H1 (cell line): ENCODE data around the gene NALF2. TPM values are rescaled to one million over a fixed set of nuclear protein-coding genes. Genes with fewer than 3 reads are reported as not detected.

Experiments used
- CTCF ChIA-PET: fragments of 300-600 bp; sonication (Branson Sonifier 250); formaldehyde crosslinking; loops from one replicate; lab custom pipeline; 2021; ENCODE audit not compliant: partially characterized antibody; lab: Charles Lee
- POLR2A ChIA-PET: fragments of 300-600 bp; sonication (Branson Sonifier 250); formaldehyde crosslinking; loops from one replicate; lab custom pipeline; 2021; ENCODE audit warnings: inconsistent platforms; ENCODE audit not compliant: partially characterized antibody; lab: Charles Lee
- DNase-seq, 2 experiments: peaks; one replicate each; pipeline versions ENCODE4 v3.0.0 to v3.0.0-alpha.2; 2010 to 2022; ENCODE audit warnings: low spot score in 2 of 2, low read depth in 1 of 2, mixed read lengths in 1 of 2
- FAIRE-seq: peaks from 2 replicates; lab custom pipeline; 2011; peaks lifted over from hg19 to GRCh38; lab: Jason Lieb, UNC
- H2AFZ ChIP-seq: 2 replicates; pipeline ENCODE4 v1.8.1; 2012; ENCODE audit warnings: low read length, inconsistent platforms
- H2AK5ac ChIP-seq: 2 replicates; pipeline ENCODE4 v1.6.1; 2013; ENCODE audit warnings: low read depth, low read length
- H2BK120ac ChIP-seq: replicated peaks from 2 replicates; pipeline ENCODE3; 2013; ENCODE audit warnings: low read depth, low read length, inconsistent platforms
- H2BK12ac ChIP-seq: 2 replicates; pipeline ENCODE4 v1.6.1; 2013; ENCODE audit warnings: low read depth, low read length
- H2BK15ac ChIP-seq: 2 replicates; pipeline ENCODE4 v1.6.1; 2013; ENCODE audit warnings: low read length
- H2BK20ac ChIP-seq: 2 replicates; pipeline ENCODE4 v1.6.1; 2013; ENCODE audit warnings: low read length
- H2BK5ac ChIP-seq: 2 replicates; pipeline ENCODE4 v1.6.1; 2013; ENCODE audit warnings: low read depth, low read length
- H3K14ac ChIP-seq: 2 replicates; pipeline ENCODE4 v1.6.1; 2013; ENCODE audit warnings: inconsistent platforms; ENCODE audit not compliant: insufficient read length
- H3K18ac ChIP-seq: 2 replicates; pipeline ENCODE4 v1.6.1; 2013; ENCODE audit warnings: low read length; ENCODE audit errors: extremely low read depth
- H3K23ac ChIP-seq: 2 replicates; pipeline ENCODE4 v1.6.1; 2013; ENCODE audit warnings: inconsistent platforms; ENCODE audit not compliant: insufficient read length
- H3K23me2 ChIP-seq: 2 replicates; pipeline ENCODE4 v1.6.1; 2013; ENCODE audit warnings: low read depth, low read length
- H3K27ac ChIP-seq: 2 replicates; pipeline ENCODE4 v1.6.1; 2011; ENCODE audit warnings: low read depth, low read length, inconsistent platforms
- H3K27me3 ChIP-seq, 4 experiments: replicated peaks in 1 of 4; 1 replicate in 1 of 4; 2 replicates in 3 of 4; pipeline versions ENCODE4 v1.6.1 to v1.8.1; 2011 to 2013; ENCODE audit warnings: low read length in 3 of 4, mild to moderate bottlenecking in 3 of 4, inconsistent platforms in 2 of 4, mixed read lengths in 2 of 4, moderate library complexity in 1 of 4; ENCODE audit not compliant: control insufficient read depth in 3 of 4, insufficient read depth in 3 of 4; ENCODE audit errors: extremely low read depth in 1 of 4
- H3K36me3 ChIP-seq, 4 experiments: 2 replicates each; pipeline versions ENCODE4 v1.6.1 to v1.8.1; 2011 to 2013; ENCODE audit warnings: mild to moderate bottlenecking in 4 of 4, low read length in 3 of 4, moderate library complexity in 2 of 4, control low read depth in 1 of 4, inconsistent platforms in 1 of 4; ENCODE audit not compliant: insufficient read depth in 4 of 4, control insufficient read depth in 2 of 4
- H3K4ac ChIP-seq: replicated peaks from 2 replicates; pipeline ENCODE3; 2013; ENCODE audit warnings: low read length, low read depth, mixed read lengths, inconsistent platforms; ENCODE audit not compliant: insufficient read length
- H3K4me1 ChIP-seq, 4 experiments: replicated peaks in 1 of 4; 1 replicate in 1 of 4; 2 replicates in 3 of 4; pipeline versions ENCODE4 v1.6.1 to v1.8.1; 2011 to 2013; ENCODE audit warnings: low read length in 3 of 4, inconsistent platforms in 2 of 4, mixed read lengths in 1 of 4; ENCODE audit not compliant: insufficient read depth in 4 of 4, control insufficient read depth in 3 of 4
- H3K4me2 ChIP-seq, 2 experiments: 2 replicates each; pipeline versions ENCODE4 v1.6.1 to v1.8.1; 2011 to 2013; ENCODE audit warnings: low read depth in 2 of 2, low read length in 2 of 2, control low read depth in 1 of 2, inconsistent platforms in 1 of 2, mild to moderate bottlenecking in 1 of 2; ENCODE audit not compliant: insufficient read depth in 1 of 2
- H3K4me3 ChIP-seq, 4 experiments: fragments of 200-600, 300-600 bp in 1 of 4; sonication (generic), shearing (Covaris generic), sonication (Bioruptor Twin) in 1 of 4; 2 replicates each; pipeline versions ENCODE4 v1.5.1 to v1.8.1; 2011 to 2016; ENCODE audit warnings: low read length in 4 of 4, low read depth in 3 of 4, control low read depth in 2 of 4, inconsistent platforms in 2 of 4, mild to moderate bottlenecking in 2 of 4, mixed read lengths in 1 of 4, moderate library complexity in 1 of 4; ENCODE audit not compliant: insufficient read depth in 2 of 4; ENCODE audit errors: extremely low read depth in 1 of 4
- H3K56ac ChIP-seq: replicated peaks from 2 replicates; pipeline ENCODE3; 2013; ENCODE audit warnings: low read depth, mild to moderate bottlenecking, mixed read lengths, low read length, inconsistent platforms; ENCODE audit not compliant: insufficient read length
- H3K79me1 ChIP-seq: 2 replicates; pipeline ENCODE4 v1.6.1; 2013; ENCODE audit warnings: low read depth, low read length, control low read depth
- H3K79me2 ChIP-seq, 2 experiments: 2 replicates each; pipeline versions ENCODE4 v1.6.1 to v1.8.1; 2012 to 2013; ENCODE audit warnings: low read length in 2 of 2, mild to moderate bottlenecking in 2 of 2, inconsistent platforms in 1 of 2; ENCODE audit not compliant: insufficient read depth in 2 of 2, control insufficient read depth in 1 of 2
- H3K9ac ChIP-seq, 4 experiments: replicated peaks in 1 of 4; 1 replicate in 1 of 4; 2 replicates in 3 of 4; pipeline versions ENCODE4 v1.6.1 to v1.8.1; 2011 to 2013; ENCODE audit warnings: low read depth in 3 of 4, low read length in 3 of 4, control low read depth in 2 of 4, mild to moderate bottlenecking in 2 of 4, moderate library complexity in 2 of 4, inconsistent platforms in 1 of 4; ENCODE audit errors: extremely low read depth in 1 of 4
- H3K9me3 ChIP-seq, 2 experiments: 2 replicates each; pipeline versions ENCODE4 v1.6.1 to v1.8.1; 2012 to 2013; ENCODE audit warnings: mild to moderate bottlenecking in 2 of 2, moderate library complexity in 2 of 2, control low read depth in 1 of 2, inconsistent platforms in 1 of 2, low read depth in 1 of 2, low read length in 1 of 2, mixed read lengths in 1 of 2; ENCODE audit not compliant: insufficient read depth in 2 of 2
- H4K20me1 ChIP-seq, 2 experiments: replicated peaks in 1 of 2; 2 replicates each; pipeline versions ENCODE3 to v1.8.1; 2011 to 2013; ENCODE audit warnings: inconsistent platforms in 2 of 2, low read length in 2 of 2, mild to moderate bottlenecking in 1 of 2; ENCODE audit not compliant: insufficient read depth in 2 of 2, control insufficient read depth in 1 of 2
- H4K5ac ChIP-seq: 2 replicates; pipeline ENCODE4 v1.6.1; 2013; ENCODE audit warnings: low read length, low read depth, mixed read lengths, inconsistent platforms; ENCODE audit not compliant: insufficient read length
- H4K8ac ChIP-seq: 2 replicates; pipeline ENCODE4 v1.8.0; 2013; ENCODE audit warnings: mild to moderate bottlenecking, moderate library complexity, low read length, inconsistent platforms; ENCODE audit not compliant: insufficient read depth; ENCODE audit errors: extremely low read depth
- H4K91ac ChIP-seq: replicated peaks from 2 replicates; pipeline ENCODE3; 2013; ENCODE audit warnings: low read length, mixed read lengths, inconsistent platforms; ENCODE audit not compliant: insufficient read length
- CBX8 ChIP-seq: fragments of 300-800, 300-1000 bp; sonication (generic); IDR thresholded peaks from 2 replicates; pipeline ENCODE4 v1.7.1; 2016; ENCODE audit warnings: low read depth, low read length, borderline replicate concordance
- FOSL1 ChIP-seq: IDR thresholded peaks from 2 replicates; pipeline ENCODE4 v1.6.1; 2011; ENCODE audit warnings: mild to moderate bottlenecking, low read depth, low read length, moderate library complexity; ENCODE audit not compliant: insufficient read depth
- HDAC2 ChIP-seq, 2 experiments: fragments of 300-600 bp in 1 of 2; sonication (generic) in 1 of 2; IDR thresholded peaks; 2 replicates each; pipeline ENCODE4 v1.6.1; 2011 to 2012; ENCODE audit warnings: low read depth in 2 of 2, low read length in 2 of 2, mild to moderate bottlenecking in 2 of 2, moderate library complexity in 2 of 2, borderline replicate concordance in 1 of 2, inconsistent platforms in 1 of 2
- MAFK ChIP-seq: IDR thresholded peaks from 2 replicates; pipeline ENCODE4 v1.6.1; 2012; ENCODE audit warnings: low read depth, mild to moderate bottlenecking, improper control_type of control experiment, low read length
- NANOG ChIP-seq: IDR thresholded peaks from 2 replicates; pipeline ENCODE4 v1.6.1; 2011; ENCODE audit warnings: low read length, low read depth, mild to moderate bottlenecking, inconsistent platforms; ENCODE audit not compliant: insufficient read depth, poor library complexity, severe bottlenecking
- RBBP5 ChIP-seq: IDR thresholded peaks from 2 replicates; pipeline ENCODE4 v1.7.1; 2012; ENCODE audit warnings: low read depth, mild to moderate bottlenecking, inconsistent platforms, low read length, moderate library complexity, borderline replicate concordance
- RFX5 ChIP-seq: IDR thresholded peaks from 2 replicates; pipeline ENCODE4 v1.6.1; 2011; ENCODE audit warnings: low read depth, low read length, improper control_type of control experiment, borderline replicate concordance
- SIN3A ChIP-seq, 2 experiments: IDR thresholded peaks in 1 of 2; conservative IDR thresholded peaks in 1 of 2; 2 replicates each; pipeline ENCODE4 v1.6.1; 2011 to 2012; ENCODE audit warnings: low read length in 2 of 2, improper control_type of control experiment in 1 of 2, low read depth in 1 of 2, mild to moderate bottlenecking in 1 of 2
- SIX5 ChIP-seq: IDR thresholded peaks from 2 replicates; pipeline ENCODE4 v1.6.1; 2011; ENCODE audit warnings: mild to moderate bottlenecking, low read depth, low read length
- SP2 ChIP-seq: IDR thresholded peaks from 2 replicates; pipeline ENCODE4 v1.6.1; 2012; ENCODE audit warnings: mild to moderate bottlenecking, low read length, inconsistent platforms
- TBP ChIP-seq: IDR thresholded peaks from 2 replicates; pipeline ENCODE4 v1.6.1; 2011; ENCODE audit warnings: low read depth, low read length, improper control_type of control experiment
- YY1 ChIP-seq: IDR thresholded peaks from 2 replicates; pipeline ENCODE4 v1.6.1; 2011; ENCODE audit warnings: low read depth, mild to moderate bottlenecking, low read length
- WGBS, 2 experiments: shearing (Covaris generic) in 1 of 2; methylation state at CpG; one replicate each; pipeline versions ENCODE4 v1.1.6 to v1.1.7; 2013 to 2015; ENCODE audit warnings: low lambda C conversion rate in 2 of 2, mixed read lengths in 2 of 2, inconsistent platforms in 1 of 2, low coverage in 1 of 2, missing lambda C conversion rate in 1 of 2; ENCODE audit not compliant: insufficient replicate concordance in 2 of 2, insufficient coverage in 1 of 2, insufficient read length in 1 of 2; ENCODE audit errors: extremely low coverage in 1 of 2, missing lambda C conversion rate in 1 of 2; 5-methylcytosine and 5-hydroxymethylcytosine counted together
- polyA plus RNA-seq, 7 experiments: library from polyadenylated mRNA; depleted of rRNA in 3 of 7; stranded (reverse) in 5 of 7; unstranded in 2 of 7; fragments of >200 nt in 5 of 7; fragments of 200-250 nt in 2 of 7; gene quantifications; 1 replicate in 5 of 7; 2 replicates in 1 of 7; 4 replicates in 1 of 7; pipeline versions ENCODE4 v1.2.1 to v1.2.3, GENCODE V29; 2011 to 2013; ENCODE audit warnings: missing spikeins in 2 of 7, mixed read lengths in 2 of 7
- total RNA-seq: library from RNA; stranded (reverse); fragmentation: NEBNext Ultra II Directional; extraction: Animal tissue kit (Norgen Biotek cat#: 25700); gene quantifications from 2 replicates; pipeline ENCODE4 v1.2.1, GENCODE V29; 2021
- TF ChIP-seq, protein P1 (sequence below): IDR thresholded peaks from 2 replicates; pipeline ENCODE4 v1.6.1; 2011; ENCODE audit warnings: low read depth, mild to moderate bottlenecking, low read length; ENCODE audit not compliant: insufficient read depth

The NALF2 gene
- total and polyA plus RNA-seq, 2 of the 8 experiments (the other 6 are each of a cell fraction or from before 2014, with no cell fraction given) = 7.5 to 15.6 TPM

DNA sequence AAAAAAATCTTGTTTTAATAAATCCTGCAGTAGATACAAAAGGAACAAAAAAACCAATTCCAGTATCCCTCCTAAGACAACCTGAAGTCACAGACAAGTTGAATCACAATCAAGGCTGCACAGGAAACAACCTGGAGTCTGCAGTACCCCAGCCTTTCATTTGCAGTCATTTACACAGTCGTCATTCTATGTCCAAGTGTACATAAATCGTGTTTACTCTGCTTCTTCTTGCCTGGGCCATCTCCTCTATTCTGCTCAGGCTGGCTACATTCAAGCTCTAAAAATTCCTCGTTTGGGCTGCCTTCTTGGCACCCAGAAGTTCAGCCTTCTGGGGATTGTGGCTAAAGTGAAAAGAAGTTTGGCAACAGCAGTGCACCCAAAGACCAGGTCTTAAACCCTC, 37.8 kb downstream of the NALF2 start:
- Histone ChIP-seq H3K79me2 (no peaks in the 10 kb centered on the region), H4K91ac (no peak overlapping the region), H3K27me3 (no peaks in the 10 kb centered on the region; a peak in 1 of 7 replicates), H2BK120ac (no peak overlapping the region), H3K27ac (no peak overlapping the region), H3K4ac (no peak overlapping the region), H3K14ac (no peak overlapping the region), H4K20me1 (no peaks in the 10 kb centered on the region), H3K36me3 (no peaks in the 10 kb centered on the region), H3K79me1 (no peaks in the 10 kb centered on the region), H2BK15ac (no peak overlapping the region), H3K4me2 (no peak overlapping the region), H3K4me3 (no peak overlapping the region), H4K5ac (no peak overlapping the region), H2AK5ac (no peak overlapping the region), H2BK12ac (no peak overlapping the region), H2AFZ (no peak overlapping the region), H3K4me1 (peaks cover 0 to 5% (median under 1%) of the 10 kb centered on the region in 4 experiments; a peak in 2 of 7 replicates), H3K23ac (no peak overlapping the region), H3K56ac (no peak overlapping the region), H3K23me2 (no peaks in the 10 kb centered on the region; the same call in 1 of the 2 replicates), H3K9ac (no peak overlapping the region), H3K9me3 (no peaks in the 10 kb centered on the region), H4K8ac (no peak overlapping the region; the same call in 1 of the 2 replicates), H2BK20ac (no peak overlapping the region), H3K18ac (no peak overlapping the region), H2BK5ac (no peak overlapping the region)
- CTCF ChIA-PET = interaction anchor here (0.9 to 2.5 kb wide), 3 partner anchors 49 to 555 kb away, joined by 3 to 8 read pairs (median 7); no protein-coding TSS in a partner anchor
- DNase-seq (no peak), FAIRE-seq (no peak)
- POLR2A ChIA-PET = no interaction called here
- 52% methylated on average over 3 of the region's 3 CpGs; no CpG with 5 or more reads in 1 of the 2 experiments for WGBS, 2 experiments
- TF ChIP-seq CBX8 (no peak), FOSL1 (no peak), RFX5 (no peak), TBP (no peak), MAFK (no peak), SP2 (no peak), YY1 (no peak), HDAC2 (IDR thresholded peaks at IDR 0.05; ENCODE audit: borderline replicate concordance in 1 of 2, low read depth in 2 of 2, low read length in 2 of 2) (no peak), SIN3A (conservative IDR thresholded peaks at IDR 0.05 in 1 of 2, IDR thresholded peaks at IDR 0.05 in 1 of 2; ENCODE audit: low read depth in 1 of 2, low read length in 2 of 2) (no peak), SIX5 (no peak), NANOG (no peak), RBBP5 (no peak)
- TF ChIP-seq, protein P1, sequence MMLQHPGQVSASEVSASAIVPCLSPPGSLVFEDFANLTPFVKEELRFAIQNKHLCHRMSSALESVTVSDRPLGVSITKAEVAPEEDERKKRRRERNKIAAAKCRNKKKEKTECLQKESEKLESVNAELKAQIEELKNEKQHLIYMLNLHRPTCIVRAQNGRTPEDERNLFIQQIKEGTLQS = no peak
